HepG2 (cell line): ENCODE data around the gene BTN1A1. TPM values are rescaled to one million over a fixed set of nuclear protein-coding genes. Genes with fewer than 3 reads are reported as not detected.

Source experiments
- ATF4 ChIP-seq, 2 experiments: fragments of 450-650 bp in 1 of 2; sonication (generic) in 1 of 2; formaldehyde crosslinking; IDR thresholded peaks; 2 replicates each; pipeline versions ENCODE4 v1.5.0 to v1.8.0; 2020 to 2022; ENCODE audit warnings: mild to moderate bottlenecking in 1 of 2, missing genetic modification reagents in 1 of 2
- CBX5 ChIP-seq: sonication (generic); formaldehyde crosslinking; IDR thresholded peaks from 2 replicates; pipeline ENCODE4 v1.4.0; 2020; ENCODE audit warnings: missing genetic modification reagents, borderline replicate concordance
- CENPBD1 ChIP-seq: sonication (generic); formaldehyde crosslinking; IDR thresholded peaks from 2 replicates; pipeline ENCODE4 v1.8.0; 2022; ENCODE audit warnings: missing genetic modification reagents, low read depth, mild to moderate bottlenecking, borderline replicate concordance
- EHMT2 ChIP-seq: fragments of 200-600 bp; sonication (generic); IDR thresholded peaks from 2 replicates; pipeline ENCODE4 v1.7.0; 2017; ENCODE audit warnings: antibody characterized with exemption, low read depth, low read length, borderline replicate concordance
- ESRRA ChIP-seq: sonication (generic); formaldehyde crosslinking; IDR thresholded peaks from 2 replicates; pipeline ENCODE4 v1.5.1; 2020; ENCODE audit warnings: mild to moderate bottlenecking, low read depth, missing genetic modification reagents
- GFI1 ChIP-seq: sonication (generic); formaldehyde crosslinking; IDR thresholded peaks from 2 replicates; pipeline ENCODE4 v1.5.0; 2020; ENCODE audit warnings: missing genetic modification reagents, mild to moderate bottlenecking, borderline replicate concordance
- HCFC1 ChIP-seq: fragments of 150-350 bp; IDR thresholded peaks from 2 replicates; pipeline ENCODE4 v1.6.1; 2014; ENCODE audit warnings: low read depth, low read length
- HHEX ChIP-seq: IDR thresholded peaks from 2 replicates; pipeline ENCODE4 v1.6.1; 2016; ENCODE audit warnings: control low read depth
- HMGXB4 ChIP-seq, 2 experiments: sonication (generic) in 1 of 2; formaldehyde crosslinking in 1 of 2; IDR thresholded peaks; 2 replicates each; pipeline versions ENCODE4 v1.4.0 to v1.6.1; 2018 to 2020; ENCODE audit warnings: missing genetic modification reagents in 2 of 2, borderline replicate concordance in 1 of 2, low read depth in 1 of 2, mild to moderate bottlenecking in 1 of 2, missing biosample characterization in 1 of 2
- MIER2 ChIP-seq: IDR thresholded peaks from 2 replicates; pipeline ENCODE4 v1.6.1; 2016; ENCODE audit warnings: missing biosample characterization, missing genetic modification reagents
- MIXL1 ChIP-seq: IDR thresholded peaks from 2 replicates; pipeline ENCODE4 v1.6.1; 2016
- MXD4 ChIP-seq: IDR thresholded peaks from 2 replicates; pipeline ENCODE4 v1.6.1; 2016; ENCODE audit warnings: mild to moderate bottlenecking, missing biosample characterization, missing genetic modification reagents
- NKX3-1 ChIP-seq: sonication (generic); formaldehyde crosslinking; IDR thresholded peaks from 2 replicates; pipeline ENCODE4 v1.5.0; 2020; ENCODE audit warnings: missing genetic modification reagents
- SALL1 ChIP-seq: sonication (generic); formaldehyde crosslinking; IDR thresholded peaks from 2 replicates; pipeline ENCODE4 v1.8.0; 2022; ENCODE audit warnings: mild to moderate bottlenecking, missing genetic modification reagents
- ZKSCAN1 ChIP-seq: fragments of 150-350 bp; IDR thresholded peaks from 2 replicates; pipeline ENCODE4 v1.6.1; 2014; ENCODE audit warnings: low read length
- ZNF362 ChIP-seq: sonication (generic); formaldehyde crosslinking; IDR thresholded peaks from 2 replicates; pipeline ENCODE4 v1.4.0; 2020; ENCODE audit warnings: missing genetic modification reagents, mild to moderate bottlenecking, borderline replicate concordance
- ZNF512B ChIP-seq: sonication (generic); formaldehyde crosslinking; IDR thresholded peaks from 2 replicates; pipeline ENCODE4 v1.5.1; 2020; ENCODE audit warnings: missing genetic modification reagents, mild to moderate bottlenecking, borderline replicate concordance
- ZNF570 ChIP-seq: sonication (generic); formaldehyde crosslinking; IDR thresholded peaks from 2 replicates; pipeline ENCODE4 v1.4.0; 2020; ENCODE audit warnings: mild to moderate bottlenecking, missing genetic modification reagents, borderline replicate concordance
- ZNF792 ChIP-seq: IDR thresholded peaks from 2 replicates; pipeline ENCODE4 v1.6.1; 2016
- ZSCAN5A ChIP-seq: sonication (generic); formaldehyde crosslinking; IDR thresholded peaks from 2 replicates; pipeline ENCODE4 v1.8.0; 2022; ENCODE audit warnings: mild to moderate bottlenecking, missing genetic modification reagents, borderline replicate concordance
- polyA plus RNA-seq, 8 experiments: library from polyadenylated mRNA; depleted of rRNA in 3 of 8; stranded (reverse) in 7 of 8; unstranded in 1 of 8; fragments of >200 nt; fragmentation: Illumina TruSeq in 4 of 8; extraction: Trizol in 4 of 8; gene quantifications; 2 replicates each; pipeline versions ENCODE4 v1.2.1 to v1.2.3, GENCODE V29; 2011 to 2016; ENCODE audit warnings: low read depth in 4 of 8, missing spikeins in 1 of 8, mixed read lengths in 1 of 8; ENCODE audit not compliant: insufficient read depth in 1 of 8
- total RNA-seq, 5 experiments: library from RNA; depleted of rRNA; stranded (reverse); fragments of >200 nt; fragmentation: Illumina TruSeq; extraction: Trizol; gene quantifications; 2 replicates each; pipeline ENCODE4 v1.2.3, GENCODE V29; 2016; ENCODE audit warnings: low read depth in 1 of 5

The BTN1A1 gene
- total and polyA plus RNA-seq, 2 of the 13 experiments (the other 11 are each of a cell fraction or from before 2014, with no cell fraction given): 0.04 TPM; not detected in 1

GRCh38 chr6:26556263-26557070 is 56.4 kb downstream of the BTN1A1 start (continued):
- 0 out of 2 replicates have a peak, but pooled peaks have one; percentile 68 for TF ChIP-seq MXD4 (CRISPR knock-in tag)
- 0 out of 2 replicates have a peak, but pooled peaks have one; percentile 10 for TF ChIP-seq HCFC1
- TF ChIP-seq ZNF362 (CRISPR knock-in tag): peak; percentile 78; the same call in 1 of the 2 replicates
- TF ChIP-seq ATF4 (CRISPR knock-in tag; IDR thresholded peaks at IDR 0.05): no peak
- no peak for TF ChIP-seq ESRRA
- TF ChIP-seq ZSCAN5A (CRISPR knock-in tag): peak; percentile 83; the same call in 1 of the 2 replicates
- peak; percentile 98 to 99 for TF ChIP-seq HMGXB4 (CRISPR knock-in tag; IDR thresholded peaks at IDR 0.05; ENCODE audit: borderline replicate concordance in 1 of 2, low read depth in 1 of 2)
- no peak for TF ChIP-seq ZNF570 (CRISPR knock-in tag)
- TF ChIP-seq MIER2 (CRISPR knock-in tag): peak; percentile 22; the same call in 1 of the 2 replicates
- peak; percentile 89 for TF ChIP-seq NKX3-1 (CRISPR knock-in tag)
- 0 out of 2 replicates have a peak, but pooled peaks have one; percentile 25 for TF ChIP-seq GFI1 (CRISPR knock-in tag)
- TF ChIP-seq CBX5 (CRISPR knock-in tag): peak; percentile 15; the same call in 1 of the 2 replicates
- peak; percentile 52; the same call in 1 of the 2 replicates for TF ChIP-seq EHMT2
- peak; percentile 50; the same call in 1 of the 2 replicates for TF ChIP-seq CENPBD1 (CRISPR knock-in tag)
- TF ChIP-seq ZKSCAN1: peak; percentile 72; the same call in 1 of the 2 replicates
- TF ChIP-seq ZNF792 (CRISPR knock-in tag): peak; percentile 93
- TF ChIP-seq HHEX (CRISPR knock-in tag): no peak
- TF ChIP-seq ZNF512B (CRISPR knock-in tag): no peak
- peak; percentile 74 for TF ChIP-seq MIXL1 (CRISPR knock-in tag)
- peak; percentile 91 for TF ChIP-seq SALL1 (CRISPR knock-in tag)
